Central memory CD8-positive, alpha-beta T cell (primary cell): ENCODE measurements around the gene CCDC50.
A peak's percentile ranks its signal among the peaks of the same experiment; 100 is the strongest.

ENCODE experiments used
- ATAC-seq: fragments of 150-1000 bp; cut with Tn5 transposase; replicated peaks from 2 replicates; pipeline ENCODE4 v1.10.0; 2022; ENCODE audit warnings: mild to moderate bottlenecking, moderate FRiP score, moderate number of reproducible peaks; ENCODE audit not compliant: poor library complexity, severe bottlenecking; ENCODE audit errors: extremely low read depth
- DNase-seq, 2 donors: peaks; one replicate each; pipeline ENCODE4 v3.0.0; 2021; ENCODE audit warnings: low spot score in 2 of 2
- H3K27ac Mint-ChIP-seq: one replicate; pipeline ENCODE4 v1.8.0; 2022; ENCODE audit warnings: low read depth, mild to moderate bottlenecking, moderate library complexity, mixed read lengths
- H3K27me3 Mint-ChIP-seq: one replicate; pipeline ENCODE4 v1.8.0; 2022; ENCODE audit warnings: mixed read lengths
- H3K36me3 Mint-ChIP-seq: one replicate; pipeline ENCODE4 v1.8.0; 2022; ENCODE audit warnings: mild to moderate bottlenecking, moderate library complexity, mixed read lengths; ENCODE audit not compliant: insufficient read depth
- H3K4me1 Mint-ChIP-seq: one replicate; pipeline ENCODE4 v1.8.0; 2022; ENCODE audit warnings: mixed read lengths
- H3K4me3 Mint-ChIP-seq: one replicate; pipeline ENCODE4 v1.8.0; 2022; ENCODE audit warnings: mild to moderate bottlenecking, moderate library complexity, mixed read lengths
- H3K9me3 Mint-ChIP-seq: one replicate; pipeline ENCODE4 v1.8.0; 2022; ENCODE audit warnings: mixed read lengths

The CCDC50 gene

DNA sequence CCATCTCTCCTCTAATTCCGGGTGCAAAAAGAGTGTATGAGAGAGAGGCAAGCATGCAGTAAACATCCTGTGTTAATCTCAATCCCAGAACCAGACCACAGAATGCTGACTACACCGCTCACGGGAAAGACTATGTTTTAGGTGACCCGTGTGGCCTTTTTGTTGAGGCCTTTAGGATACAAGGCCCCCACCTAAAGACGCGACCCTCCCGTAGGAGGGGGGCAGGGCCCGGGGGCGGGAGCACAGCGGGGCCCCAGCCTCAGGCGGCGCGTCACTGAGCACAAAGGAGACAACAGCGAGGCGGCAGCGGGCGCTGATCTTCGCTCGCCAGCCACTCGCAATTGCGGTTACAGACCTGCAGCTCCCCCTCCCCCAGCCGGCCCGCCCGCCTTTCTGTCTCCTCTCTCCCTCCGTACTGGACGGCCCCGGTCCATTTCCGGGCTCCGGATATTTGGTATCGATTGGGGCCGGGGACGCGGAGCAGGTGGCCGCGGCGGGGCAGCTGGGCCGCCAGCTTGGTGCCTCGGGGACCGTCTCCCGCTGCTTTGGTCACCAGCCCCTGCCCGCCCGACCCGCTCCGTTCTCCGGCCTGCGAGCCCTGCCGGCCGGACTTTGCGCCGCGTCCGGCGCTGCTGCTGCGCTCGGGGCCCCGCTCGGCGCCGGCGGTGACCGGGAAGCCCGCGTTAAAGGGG lies at the start of gene CCDC50:
CCDC50 (plus strand) TSS at position 433 of the 692 bp plus-strand sequence. CDS start 281 bp downstream, outside the sequence.
- Mint-ChIP-seq H3K27me3 (no peaks in the 10 kb centered on the region), H3K4me1 (no peaks in the 10 kb centered on the region), H3K9me3 (no peaks in the 10 kb centered on the region), H3K4me3 (peak within 1 kb of the TSS; percentile 58), H3K36me3 (no peaks in the 10 kb centered on the region), H3K27ac (peak within 1 kb of the TSS; percentile 39)
- DNase-seq, result peak in 1 of 2 donors; percentile 18
- peak; percentile 61 for ATAC-seq

DNA sequence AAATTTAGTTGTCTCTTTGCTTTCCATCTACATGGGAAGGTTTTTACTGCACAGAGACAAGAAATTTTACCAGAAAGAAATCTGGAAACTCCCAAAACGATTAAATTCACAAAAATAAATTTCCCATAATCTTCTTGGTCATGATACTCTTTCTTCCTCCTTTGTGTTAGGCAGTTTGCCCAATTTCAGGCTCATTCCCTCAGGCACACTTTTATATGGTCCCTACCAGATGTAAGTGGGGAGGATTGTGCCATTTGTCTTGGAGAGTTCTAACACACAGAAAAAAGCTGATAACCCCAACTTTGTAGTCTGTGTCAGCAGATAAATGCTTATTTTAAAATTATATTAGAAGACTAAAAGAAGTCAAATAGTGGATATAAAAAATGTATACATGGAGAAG lies 49.1 kb upstream of the CCDC50 start:
- no peaks in the 10 kb centered on the region for H3K9me3 Mint-ChIP-seq
- no peak overlapping the region for H3K27ac Mint-ChIP-seq
- DNase-seq, result no peak
- no peaks in the 10 kb centered on the region for H3K27me3 Mint-ChIP-seq
- H3K36me3 Mint-ChIP-seq, result no peaks in the 10 kb centered on the region
- H3K4me1 Mint-ChIP-seq, result no peaks in the 10 kb centered on the region
- H3K4me3 Mint-ChIP-seq, result no peak overlapping the region
- no peak for ATAC-seq

GRCh38 chr3:191280882-191281281 lies 48.3 kb upstream of the CCDC50 start:
- Mint-ChIP-seq H3K27ac (no peak overlapping the region), H3K36me3 (no peaks in the 10 kb centered on the region), H3K9me3 (no peaks in the 10 kb centered on the region), H3K27me3 (no peaks in the 10 kb centered on the region), H3K4me3 (no peak overlapping the region), H3K4me1 (no peaks in the 10 kb centered on the region)
- ATAC-seq, result no peak
- no peak for DNase-seq

DNA sequence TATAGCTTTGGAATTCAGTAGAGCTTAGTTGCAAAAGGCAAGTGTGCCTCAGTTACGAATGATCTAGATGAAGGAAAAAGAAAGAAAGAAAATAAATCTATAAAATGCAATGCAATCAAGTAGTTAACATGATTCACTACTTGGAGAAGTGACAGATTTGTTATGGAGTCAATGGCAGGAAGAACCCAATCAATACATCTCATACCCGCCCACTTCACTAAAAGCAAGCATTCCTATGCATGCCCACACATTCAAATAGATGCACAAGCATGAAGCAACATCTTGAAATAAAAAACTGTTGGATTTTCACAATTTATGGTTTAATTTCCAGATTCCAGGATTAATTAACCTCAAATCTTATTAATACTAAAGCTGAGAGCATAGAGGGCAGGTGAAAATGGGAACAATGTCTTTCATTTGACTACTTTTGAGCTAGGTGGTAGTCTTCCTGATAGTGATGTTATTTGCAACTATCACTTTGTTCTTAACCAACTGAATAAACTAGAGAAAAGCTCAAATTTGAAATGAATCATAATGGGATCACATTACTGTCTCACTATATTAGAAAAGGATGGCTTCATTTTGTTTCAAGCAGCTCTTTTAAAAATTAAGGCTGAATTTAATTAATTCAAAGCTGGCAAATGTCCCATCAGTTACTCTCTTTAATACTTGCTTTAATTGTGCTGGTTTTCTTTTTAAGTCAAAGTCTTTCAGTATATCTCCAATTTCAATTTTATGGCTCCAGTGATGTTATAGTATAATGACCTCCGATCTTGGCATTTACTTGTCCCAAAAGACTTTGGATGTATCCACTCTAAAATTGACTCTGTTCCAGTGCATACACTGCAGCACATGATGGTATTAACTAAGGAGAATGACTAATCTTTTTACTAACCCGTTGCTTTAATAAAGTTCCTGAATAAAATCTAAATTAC lies 46.7 kb upstream of the CCDC50 start:
- H3K9me3 Mint-ChIP-seq, result no peaks in the 10 kb centered on the region
- no peaks in the 10 kb centered on the region for H3K36me3 Mint-ChIP-seq
- H3K4me1 Mint-ChIP-seq, result no peaks in the 10 kb centered on the region
- DNase-seq (no peak), ATAC-seq (no peak)
- H3K27ac Mint-ChIP-seq, result no peak overlapping the region
- H3K27me3 Mint-ChIP-seq, result no peaks in the 10 kb centered on the region
- no peak overlapping the region for H3K4me3 Mint-ChIP-seq

DNA sequence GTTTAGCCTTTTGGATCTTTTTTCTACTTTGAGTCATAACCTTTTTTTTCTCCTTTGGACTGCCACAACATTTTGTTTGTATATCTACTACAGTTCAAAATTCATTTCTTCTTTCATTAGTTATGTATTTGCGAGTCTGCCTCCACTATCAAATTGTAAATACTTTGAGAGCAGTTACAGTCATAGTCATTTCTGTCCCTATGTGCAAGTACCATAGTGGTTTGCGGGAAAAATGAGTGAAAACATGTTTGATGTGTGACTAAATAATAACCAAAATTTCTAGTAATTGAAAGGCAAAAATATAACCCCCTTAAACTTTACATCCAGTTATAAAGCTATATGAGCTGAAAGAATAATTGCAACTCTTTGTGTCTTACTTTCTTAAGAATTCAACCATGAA lies 45.8 kb upstream of the CCDC50 start:
- no peak overlapping the region for H3K27ac Mint-ChIP-seq
- no peaks in the 10 kb centered on the region for H3K27me3 Mint-ChIP-seq
- no peaks in the 10 kb centered on the region for H3K36me3 Mint-ChIP-seq
- H3K4me3 Mint-ChIP-seq, result no peak overlapping the region
- no peak for DNase-seq
- no peaks in the 10 kb centered on the region for H3K9me3 Mint-ChIP-seq
- no peaks in the 10 kb centered on the region for H3K4me1 Mint-ChIP-seq
- no peak for ATAC-seq

GRCh38 chr3:191290311-191291025 lies 38.7 kb upstream of the CCDC50 start:
- no peak for DNase-seq
- H3K27me3 Mint-ChIP-seq, result no peaks in the 10 kb centered on the region
- H3K36me3 Mint-ChIP-seq, result no peaks in the 10 kb centered on the region
- no peak for ATAC-seq
- no peak overlapping the region for H3K4me3 Mint-ChIP-seq
- no peaks in the 10 kb centered on the region for H3K4me1 Mint-ChIP-seq
- no peaks in the 10 kb centered on the region for H3K9me3 Mint-ChIP-seq
- no peak overlapping the region for H3K27ac Mint-ChIP-seq

DNA sequence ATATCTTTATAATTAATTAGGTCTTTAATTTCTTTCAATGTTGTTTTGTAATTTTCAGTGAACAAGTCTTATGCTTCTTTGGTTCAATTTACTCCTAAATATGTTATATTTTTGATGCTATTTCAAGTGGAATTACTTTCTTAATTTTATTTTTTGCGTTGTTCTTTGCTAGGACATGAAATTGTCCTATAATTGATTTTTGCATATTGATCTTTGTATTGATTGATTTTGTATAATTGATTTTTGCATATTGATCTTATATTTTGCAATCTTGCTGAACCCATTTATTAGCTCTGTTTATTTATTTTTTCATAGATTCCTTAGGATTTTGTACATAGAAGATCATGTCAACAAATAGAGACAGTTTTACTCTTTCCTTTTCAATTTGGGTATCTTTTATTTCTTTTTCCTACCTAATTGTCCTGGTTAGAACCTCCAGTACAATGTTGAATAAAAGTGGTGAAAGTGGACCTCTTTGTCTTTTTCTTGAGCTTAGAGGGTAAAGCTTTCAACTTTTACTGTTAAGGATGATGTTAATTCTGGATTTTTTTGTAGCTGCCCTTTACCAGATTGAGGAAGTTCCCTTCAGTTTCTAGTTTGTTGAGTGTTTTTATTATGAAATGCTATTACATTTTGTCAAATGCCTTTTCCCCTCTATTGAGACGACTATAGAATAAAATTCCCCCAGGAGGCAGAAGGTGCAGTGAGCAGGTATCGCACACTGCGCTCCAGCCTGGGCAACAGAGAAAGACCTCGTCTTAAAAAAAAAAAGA lies 36.8 kb upstream of the CCDC50 start:
- H3K27me3 Mint-ChIP-seq, result no peaks in the 10 kb centered on the region
- H3K4me3 Mint-ChIP-seq, result no peak overlapping the region

GRCh38 chr3:191294291-191294690 lies 34.9 kb upstream of the CCDC50 start:
- Mint-ChIP-seq H3K9me3 (no peaks in the 10 kb centered on the region), H3K4me3 (no peak overlapping the region), H3K36me3 (no peaks in the 10 kb centered on the region), H3K27ac (no peak overlapping the region), H3K4me1 (no peaks in the 10 kb centered on the region), H3K27me3 (no peaks in the 10 kb centered on the region)
- DNase-seq (no peak), ATAC-seq (no peak)

More for the DNA sequence above, 36.8 kb upstream of the CCDC50 start:
- Mint-ChIP-seq H3K4me1 (no peaks in the 10 kb centered on the region), H3K27ac (no peak overlapping the region), H3K36me3 (no peaks in the 10 kb centered on the region), H3K9me3 (no peaks in the 10 kb centered on the region)
- ATAC-seq (no peak), DNase-seq (no peak)

- Mint-ChIP-seq H3K36me3 (no peaks in the 10 kb centered on the region), H3K4me1 (no peaks in the 10 kb centered on the region), H3K27ac (no peak overlapping the region), H3K4me3 (no peak overlapping the region), H3K9me3 (no peaks in the 10 kb centered on the region), H3K27me3 (no peaks in the 10 kb centered on the region)
- DNase-seq, result no peak
- ATAC-seq, result no peak
These were observed 33.1 kb upstream of the CCDC50 start for GRCh38 chr3:191296041-191296541.

- no peak for ATAC-seq
- no peak overlapping the region for H3K4me3 Mint-ChIP-seq
- H3K4me1 Mint-ChIP-seq, result no peaks in the 10 kb centered on the region
- H3K27ac Mint-ChIP-seq, result no peak overlapping the region
- DNase-seq, result no peak
- H3K9me3 Mint-ChIP-seq, result no peaks in the 10 kb centered on the region
- H3K36me3 Mint-ChIP-seq, result no peaks in the 10 kb centered on the region
- no peaks in the 10 kb centered on the region for H3K27me3 Mint-ChIP-seq
These were observed 30.3 kb upstream of the CCDC50 start for GRCh38 chr3:191298846-191299245.

- Mint-ChIP-seq H3K27me3 (no peaks in the 10 kb centered on the region), H3K4me1 (no peaks in the 10 kb centered on the region), H3K36me3 (no peaks in the 10 kb centered on the region), H3K27ac (no peak overlapping the region), H3K9me3 (peaks cover 4% of the 10 kb centered on the region), H3K4me3 (no peak overlapping the region)
- ATAC-seq, result no peak
- DNase-seq, result no peak
These were observed 28.8 kb upstream of the CCDC50 start for GRCh38 chr3:191300422-191300821.

DNA sequence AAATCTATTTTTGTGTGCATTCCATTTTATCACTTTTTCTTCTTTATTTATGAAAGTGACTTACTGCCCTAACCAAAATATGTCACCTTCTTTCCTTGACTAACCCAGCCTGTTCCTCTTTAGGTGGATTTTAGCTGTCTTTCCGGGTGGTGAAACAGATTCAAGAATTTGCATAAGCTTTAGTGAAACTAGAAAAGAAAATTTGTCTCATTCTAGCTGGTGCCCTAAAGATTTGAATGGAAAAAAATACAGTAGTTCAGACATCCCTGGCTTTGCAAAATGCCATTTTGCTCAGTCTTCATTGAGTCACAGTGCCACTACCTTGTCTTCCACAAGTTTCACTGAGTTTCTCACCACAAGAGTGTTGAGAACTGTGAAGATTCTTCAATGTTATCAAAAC lies 28.2 kb upstream of the CCDC50 start:
- no peak overlapping the region for H3K27ac Mint-ChIP-seq
- DNase-seq (no peak), ATAC-seq (no peak)
- H3K27me3 Mint-ChIP-seq, result no peaks in the 10 kb centered on the region
- H3K4me1 Mint-ChIP-seq, result no peaks in the 10 kb centered on the region
- H3K4me3 Mint-ChIP-seq, result no peak overlapping the region
- peaks cover 4% of the 10 kb centered on the region for H3K9me3 Mint-ChIP-seq
- H3K36me3 Mint-ChIP-seq, result no peaks in the 10 kb centered on the region
